Measurements from ENCODE around the gene MLLT3.

MLLT3 gene

GRCh38 chr9:20512636-20513035 lies 109.7 kb downstream of the MLLT3 start:
- no peak for DNase-seq (ENCODE audit: low read depth in 2 of 2)

- no peak for DNase-seq (ENCODE audit: low read depth in 2 of 2)
Measured at GRCh38 chr9:20512106-20512505, 110.2 kb downstream of the MLLT3 start.

GRCh38 chr9:20511686-20512085 lies 110.6 kb downstream of the MLLT3 start:
- DNase-seq (ENCODE audit: low read depth in 2 of 2): no peak

GRCh38 chr9:20509466-20509865 lies 112.8 kb downstream of the MLLT3 start:
- no peak for DNase-seq (ENCODE audit: low read depth in 2 of 2)

GRCh38 chr9:20508242-20508641 lies 114.1 kb downstream of the MLLT3 start:
- DNase-seq (ENCODE audit: low read depth in 2 of 2): no peak

- no peak for DNase-seq (ENCODE audit: low read depth in 2 of 2)
Measured at GRCh38 chr9:20507431-20507830, 114.9 kb downstream of the MLLT3 start.

GRCh38 chr9:20506099-20506900 lies 116.0 kb downstream of the MLLT3 start:
- DNase-seq (ENCODE audit: low read depth in 2 of 2): no peak

GRCh38 chr9:20505574-20505973 lies 116.7 kb downstream of the MLLT3 start:
- DNase-seq (ENCODE audit: low read depth in 2 of 2): no peak

- no peak for DNase-seq (ENCODE audit: low read depth in 2 of 2)
Measured at GRCh38 chr9:20504930-20505329, 117.4 kb downstream of the MLLT3 start.

GRCh38 chr9:20500101-20500500 lies 122.2 kb downstream of the MLLT3 start:
- no peak for DNase-seq (ENCODE audit: low read depth in 2 of 2)

GRCh38 chr9:20499013-20499412 lies 123.3 kb downstream of the MLLT3 start:
- DNase-seq (ENCODE audit: low read depth in 2 of 2): no peak

- DNase-seq (ENCODE audit: low read depth in 2 of 2): no peak
Measured at GRCh38 chr9:20496328-20496727, 126.0 kb downstream of the MLLT3 start.

- DNase-seq (ENCODE audit: low read depth in 2 of 2): no peak
Measured at GRCh38 chr9:20495098-20495497, 127.2 kb downstream of the MLLT3 start.

GRCh38 chr9:20494035-20494434 lies 128.3 kb downstream of the MLLT3 start:
- DNase-seq (ENCODE audit: low read depth in 2 of 2): no peak

GRCh38 chr9:20492772-20493171 lies 129.5 kb downstream of the MLLT3 start:
- no peak for DNase-seq (ENCODE audit: low read depth in 2 of 2)

- DNase-seq (ENCODE audit: low read depth in 2 of 2): no peak
Measured at GRCh38 chr9:20491612-20492011, 130.7 kb downstream of the MLLT3 start.

GRCh38 chr9:20490246-20490834 lies 132.0 kb downstream of the MLLT3 start:
- DNase-seq (ENCODE audit: low read depth in 2 of 2): no peak

- DNase-seq (ENCODE audit: low read depth in 2 of 2): no peak
Measured at GRCh38 chr9:20488691-20489090, 133.6 kb downstream of the MLLT3 start.

GRCh38 chr9:20486552-20486951 lies 135.7 kb downstream of the MLLT3 start:
- no peak for DNase-seq (ENCODE audit: low read depth in 2 of 2)

- no peak for DNase-seq (ENCODE audit: low read depth in 2 of 2)
Measured at GRCh38 chr9:20481437-20481836, 140.9 kb downstream of the MLLT3 start.

GRCh38 chr9:20480249-20480648 lies 142.1 kb downstream of the MLLT3 start:
- no peak for DNase-seq (ENCODE audit: low read depth in 2 of 2)

GRCh38 chr9:20479419-20480155 lies 142.7 kb downstream of the MLLT3 start:
- DNase-seq (ENCODE audit: low read depth in 2 of 2): no peak

- DNase-seq (ENCODE audit: low read depth in 2 of 2): no peak
Measured at GRCh38 chr9:20478786-20479185, 143.5 kb downstream of the MLLT3 start.
